Measurements from ENCODE around the gene ADARB2.
"Not testable (repeated sequence)": the region's sequence is repeated elsewhere in the genome, so short reads cannot be mapped to it uniquely, and the experiment has no call there.

The ADARB2 gene

GRCh38 chr10:1476455-1476803, 260.9 kb downstream of the ADARB2 start:
- DNase-seq: no peak

DNA sequence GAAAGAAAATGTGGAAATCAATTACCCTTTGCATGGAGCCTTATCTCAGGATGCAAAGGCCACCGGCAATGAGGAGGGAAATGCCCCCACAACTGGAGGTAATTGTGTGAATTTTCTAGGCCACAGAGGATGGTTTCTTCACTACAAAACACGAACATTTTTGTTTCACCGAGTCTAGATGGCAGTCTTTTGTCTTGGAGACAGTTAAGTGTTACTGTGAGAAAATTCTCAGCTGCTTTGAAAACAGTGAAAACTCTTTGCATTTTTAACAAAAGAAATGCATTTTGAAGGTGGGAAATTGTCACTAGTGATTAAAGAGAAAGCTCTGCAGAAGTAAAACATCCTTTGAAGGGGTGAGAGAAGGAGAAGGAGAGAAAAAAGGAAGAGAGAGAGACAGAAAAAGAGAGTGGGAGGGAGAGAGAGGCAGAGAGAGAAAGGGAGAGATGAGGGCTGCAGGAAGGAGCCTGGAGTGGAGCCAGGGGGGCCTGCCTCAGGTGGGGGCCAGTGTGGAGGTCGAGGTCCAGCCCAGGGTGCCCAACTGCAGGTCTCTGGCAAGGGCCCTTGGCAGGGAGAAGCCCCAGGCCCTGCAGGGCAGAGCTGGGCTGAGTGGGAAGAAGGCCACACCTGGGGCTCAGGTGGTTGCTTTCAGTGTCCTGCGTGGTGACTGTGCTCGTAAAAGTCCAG, 261.4 kb downstream of the ADARB2 start:
- no peak for DNase-seq

DNA sequence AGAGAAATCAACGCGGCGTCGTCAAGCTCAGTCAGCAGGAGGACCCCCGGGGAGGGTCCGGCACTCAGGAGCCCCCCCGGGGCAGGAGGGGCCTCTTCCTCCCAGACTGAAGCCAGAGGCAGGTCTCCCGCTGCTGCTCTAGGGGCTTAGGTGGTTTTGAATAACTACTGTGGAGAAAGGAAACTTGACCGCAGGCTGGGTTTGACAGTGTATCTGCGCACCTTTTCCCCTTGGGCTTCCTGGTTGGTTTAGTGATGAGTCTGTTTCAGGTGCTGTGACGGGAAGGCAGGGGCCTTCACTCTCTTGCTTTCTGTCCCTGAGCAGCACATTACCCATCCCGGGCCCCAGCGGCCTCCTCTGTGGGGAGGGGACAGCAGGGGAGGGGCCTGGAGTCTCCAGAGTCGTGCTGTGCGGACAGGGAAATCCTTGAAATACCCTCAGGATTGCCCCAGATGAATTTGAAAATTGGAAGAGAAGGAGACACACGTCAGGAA, 262.2 kb downstream of the ADARB2 start:
- DNase-seq: no peak

DNA sequence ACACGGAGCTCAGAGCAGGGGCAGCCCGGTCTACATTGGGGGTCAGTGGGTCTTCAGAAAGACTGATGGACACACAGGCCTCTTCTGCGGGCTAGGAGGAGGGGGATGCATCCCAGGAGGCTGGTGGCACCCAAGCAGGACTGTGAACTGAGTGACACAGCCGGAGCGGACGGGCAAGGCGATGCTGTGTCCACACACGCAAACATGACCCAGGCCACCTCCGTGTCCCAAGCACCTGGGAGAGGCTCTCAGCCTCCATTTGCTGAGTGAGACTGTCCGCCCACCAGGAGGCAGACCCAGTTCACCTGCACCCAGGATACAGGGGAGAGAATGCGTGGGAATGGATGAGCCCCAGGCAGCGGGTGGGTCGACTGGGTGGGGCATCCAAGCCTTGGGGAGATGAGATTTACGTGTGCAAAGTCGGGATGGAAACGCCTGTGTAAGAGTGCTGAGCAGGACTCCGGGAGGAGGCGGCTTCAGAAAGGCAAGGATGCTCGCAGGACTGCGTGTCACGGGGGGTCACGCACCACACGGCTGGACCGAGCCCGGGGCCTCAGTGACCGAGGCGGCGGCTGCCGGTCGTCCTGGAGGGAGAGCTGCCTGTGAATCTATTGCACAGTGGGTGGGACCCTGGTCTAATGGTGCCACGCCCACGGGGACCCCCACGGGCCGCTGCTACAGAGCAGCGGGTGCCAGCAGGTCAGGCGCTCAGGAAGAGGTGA, 262.8 kb downstream of the ADARB2 start:
- no peak for DNase-seq

GRCh38 chr10:1473874-1474273, 263.5 kb downstream of the ADARB2 start:
- no peak for DNase-seq

DNA sequence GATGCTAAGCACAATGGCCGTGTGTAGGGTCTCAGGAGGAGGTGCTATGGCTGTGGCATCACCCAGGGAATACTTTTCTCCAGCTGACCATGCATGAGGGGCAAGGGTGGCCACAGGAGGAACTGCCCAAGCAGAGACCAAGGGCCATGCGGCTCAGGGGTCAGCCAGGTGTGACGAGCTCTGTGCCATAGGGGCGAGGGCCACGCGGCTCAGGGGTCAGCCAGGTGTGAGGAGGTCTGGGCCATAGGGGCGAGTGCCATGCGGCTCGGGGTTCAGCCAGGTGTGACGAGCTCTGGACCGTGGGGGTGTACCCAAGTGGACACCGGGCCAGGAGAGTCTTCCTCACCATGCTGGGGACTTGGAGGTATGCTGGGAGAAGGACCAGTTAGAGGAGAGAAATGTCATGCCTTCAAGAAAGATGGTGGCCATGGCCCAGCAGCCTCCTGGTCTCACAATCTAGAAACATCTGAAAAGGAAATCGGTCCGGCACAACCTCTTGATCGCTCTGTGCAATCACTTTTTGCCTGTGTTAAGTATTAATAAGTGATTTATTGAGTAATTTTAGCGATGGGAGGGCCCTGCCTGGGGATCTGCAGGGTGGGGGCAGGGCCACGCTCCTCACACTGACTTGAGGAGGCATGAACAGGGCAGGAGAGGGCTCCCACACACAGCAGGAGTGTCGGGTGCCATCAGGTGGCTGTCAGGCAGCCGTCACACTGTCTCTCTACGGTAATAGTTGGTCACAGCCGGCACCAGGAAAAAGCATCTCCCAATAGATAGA, 265.0 kb downstream of the ADARB2 start:
- DNase-seq: no peak

DNA sequence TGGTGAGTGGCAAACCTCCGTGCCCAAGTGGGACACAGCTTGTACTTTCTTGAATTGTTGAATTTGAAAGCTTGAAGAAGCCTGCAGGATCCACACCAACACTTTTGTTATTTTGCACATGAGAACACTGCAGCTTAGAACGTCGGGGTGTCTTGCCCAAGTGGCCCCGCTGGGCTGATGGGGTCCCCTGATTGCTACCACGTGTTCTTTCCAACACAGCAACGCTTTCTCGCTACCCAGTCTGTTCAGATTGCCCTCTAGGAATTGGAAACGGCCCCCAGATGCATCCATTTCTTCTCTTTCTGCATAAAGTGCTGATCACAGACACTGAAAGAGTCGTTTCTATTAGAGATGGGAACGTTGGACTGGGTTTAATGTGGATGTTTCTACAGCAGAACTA, 268.5 kb downstream of the ADARB2 start:
- no peak for DNase-seq

DNA sequence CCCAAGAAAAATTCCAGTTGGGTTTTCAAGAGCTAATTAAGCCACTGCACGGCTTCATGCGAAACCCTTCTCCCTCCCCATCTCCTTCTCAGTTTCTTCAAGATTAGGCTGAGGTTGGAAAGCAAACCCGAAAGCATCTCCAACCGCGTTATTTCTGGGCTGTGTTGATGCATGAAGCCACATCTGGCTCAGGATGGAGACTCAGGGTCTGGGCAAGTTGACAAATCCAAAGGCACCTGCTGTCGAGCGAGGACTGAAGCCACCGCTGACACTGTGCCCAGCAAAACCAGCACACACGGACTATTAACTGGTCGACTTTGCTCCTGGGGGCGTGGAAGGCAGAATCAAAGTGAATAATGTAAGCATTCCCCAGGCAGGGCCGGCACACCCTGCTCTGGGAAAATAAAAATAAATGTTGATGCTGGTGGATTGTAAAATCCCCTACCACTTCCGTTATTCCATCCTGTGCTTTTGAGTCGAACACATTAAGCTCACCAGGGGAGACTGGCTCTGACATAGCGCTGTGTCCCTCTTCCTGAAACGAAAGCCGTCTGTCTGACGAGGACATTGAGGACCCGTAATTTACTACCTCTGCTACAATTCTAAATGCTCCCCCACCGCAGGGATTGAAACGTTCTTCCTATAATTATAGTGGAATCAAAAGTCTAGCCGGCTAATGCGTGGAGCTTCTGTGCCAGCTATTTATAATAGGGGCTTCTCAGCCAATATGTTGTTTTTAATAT, 269.8 kb downstream of the ADARB2 start:
- no peak for DNase-seq

- DNase-seq: no peak
These were observed 271.1 kb downstream of the ADARB2 start for GRCh38 chr10:1465993-1466764.

- DNase-seq: no peak
These were observed 271.9 kb downstream of the ADARB2 start for GRCh38 chr10:1465418-1465911.

- no peak for DNase-seq
These were observed 272.4 kb downstream of the ADARB2 start for GRCh38 chr10:1464881-1465417.

GRCh38 chr10:1463971-1464370, 273.4 kb downstream of the ADARB2 start:
- not testable (repeated sequence) for DNase-seq

GRCh38 chr10:1462994-1463633, 274.2 kb downstream of the ADARB2 start:
- DNase-seq: no peak

GRCh38 chr10:1462521-1462920, 274.8 kb downstream of the ADARB2 start:
- no peak for DNase-seq

DNA sequence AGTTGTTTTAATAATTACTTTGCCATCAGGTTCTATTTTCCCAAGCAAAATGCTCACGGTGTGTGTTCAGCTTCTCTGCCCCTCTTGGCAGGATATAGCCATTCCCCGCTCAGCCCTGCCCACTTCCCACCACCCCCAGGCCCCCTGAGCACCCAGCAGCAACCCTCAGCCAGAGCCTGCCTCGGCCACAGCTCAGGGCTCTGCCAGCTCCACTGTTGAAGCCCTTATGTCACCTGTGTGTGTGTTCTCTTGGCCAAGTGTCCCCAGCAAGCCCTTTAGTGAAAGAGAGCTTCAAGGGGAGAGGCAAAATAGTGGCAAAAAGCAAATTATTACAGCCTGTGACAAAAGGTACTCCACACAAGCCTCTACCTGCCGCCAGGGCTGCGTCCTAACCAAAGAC, 275.3 kb downstream of the ADARB2 start:
- DNase-seq: no peak

DNA sequence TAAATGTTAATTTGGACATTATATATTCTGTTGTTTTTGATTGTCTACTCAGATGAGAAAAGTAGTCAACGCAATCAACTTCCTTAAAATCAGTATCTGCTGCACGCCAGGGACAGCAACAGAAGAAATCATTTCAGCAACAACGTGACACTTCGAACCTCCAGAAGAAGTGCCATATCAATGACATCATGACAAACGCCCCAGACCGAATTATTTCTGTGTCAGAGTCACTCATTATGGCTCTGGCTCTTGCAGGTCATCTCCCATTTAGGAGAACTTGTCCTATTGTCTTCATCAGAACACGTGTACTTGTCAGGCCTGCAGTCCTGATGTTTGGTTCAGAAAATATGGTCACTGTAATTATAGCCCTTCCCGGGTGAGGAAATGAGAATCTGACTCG, 276.3 kb downstream of the ADARB2 start:
- DNase-seq: no peak

GRCh38 chr10:1459664-1460063, 277.7 kb downstream of the ADARB2 start:
- not testable (repeated sequence) for DNase-seq

GRCh38 chr10:1454951-1455350, 282.4 kb downstream of the ADARB2 start:
- no peak for DNase-seq

- no peak for DNase-seq
These were observed 282.9 kb downstream of the ADARB2 start for GRCh38 chr10:1454428-1454827.

- no peak for DNase-seq
These were observed 284.5 kb downstream of the ADARB2 start for GRCh38 chr10:1452777-1453176.

DNA sequence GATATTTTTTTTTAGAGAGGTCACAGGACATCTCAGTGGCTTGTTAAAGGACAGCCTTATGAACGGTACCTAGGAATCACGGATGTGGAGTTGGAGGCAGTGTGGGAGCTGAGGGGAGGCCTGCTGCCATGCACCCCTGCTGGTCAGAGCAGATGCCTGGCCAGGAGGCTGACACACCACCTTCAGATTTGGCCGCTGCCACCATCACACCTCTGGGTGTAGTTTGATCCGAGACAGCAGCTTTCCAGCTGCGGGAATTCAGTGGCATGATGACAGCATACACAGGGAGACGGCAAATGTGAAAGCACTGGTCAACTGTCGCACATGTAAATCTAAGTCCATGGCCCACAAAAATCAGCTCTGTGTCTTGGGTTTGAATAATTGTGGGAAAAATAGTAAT, 285.4 kb downstream of the ADARB2 start:
- no peak for DNase-seq
